Caco-2 (cell line): ENCODE data around the gene CDK19. TPM values are rescaled to one million over a fixed set of nuclear protein-coding genes. Genes with fewer than 3 reads are reported as not detected.
"Not testable (repeated sequence)": the region's sequence is repeated elsewhere in the genome, so short reads cannot be mapped to it uniquely, and the experiment has no call there.

Source experiments
- BruUV-seq: library from RNA; stranded (reverse); fragments of 400-500 nt; replicated peaks from 2 replicates; lab custom pipeline; 2021; lab: Mats Ljungman, UMichigan
- CTCF ChIA-PET: fragments of 300-600 bp; sonication (Branson Sonifier 250); formaldehyde crosslinking; loops from one replicate; lab custom pipeline; 2022; ENCODE audit warnings: antibody characterized with exemption; lab: Charles Lee
- POLR2A ChIA-PET: fragments of 300-600 bp; sonication (Branson Sonifier 250); formaldehyde crosslinking; loops from one replicate; lab custom pipeline; 2022; ENCODE audit warnings: antibody characterized with exemption; lab: Charles Lee
- DNase-seq, 2 experiments: peaks; one replicate each; pipeline versions ENCODE4 v3.0.0 to v3.0.0-alpha.2; 2020 to 2022
- H3K27me3 ChIP-seq: replicated peaks from 2 replicates; pipeline ENCODE4 v1.6.0; 2011; ENCODE audit warnings: low read length; ENCODE audit not compliant: control insufficient read depth, insufficient read depth
- H3K36me3 ChIP-seq: 2 replicates; pipeline ENCODE4 v1.5.1; 2011; ENCODE audit warnings: low read length; ENCODE audit not compliant: control insufficient read depth, insufficient read depth
- H3K4me1 ChIP-seq: fragments of 250-450 bp; sonication (Bioruptor Pico); 2 replicates; pipeline ENCODE4 v1.5.1; 2020; ENCODE audit warnings: mild to moderate bottlenecking
- H3K4me3 ChIP-seq: 2 replicates; pipeline ENCODE4 v1.5.1; 2011; ENCODE audit warnings: low read depth, mild to moderate bottlenecking, control low read depth, low read length
- H3K9me3 ChIP-seq: fragments of 250-450 bp; sonication (Bioruptor Pico); 2 replicates; pipeline ENCODE4 v1.5.1; 2020; ENCODE audit warnings: mild to moderate bottlenecking, moderate library complexity
- H3K27ac Mint-ChIP-seq: one replicate; pipeline ENCODE4 v1.8.0; 2022; ENCODE audit warnings: mixed read lengths; ENCODE audit not compliant: unreplicated experiment
- H3K27me3 Mint-ChIP-seq: one replicate; pipeline ENCODE4 v1.8.0; 2022; ENCODE audit warnings: mixed read lengths; ENCODE audit not compliant: insufficient read depth, unreplicated experiment
- H3K36me3 Mint-ChIP-seq: one replicate; pipeline ENCODE4 v1.8.0; 2022; ENCODE audit warnings: mild to moderate bottlenecking, mixed read lengths; ENCODE audit not compliant: insufficient read depth, unreplicated experiment
- H3K4me1 Mint-ChIP-seq: one replicate; pipeline ENCODE4 v1.8.0; 2022; ENCODE audit warnings: low read depth, mixed read lengths; ENCODE audit not compliant: unreplicated experiment
- H3K4me3 Mint-ChIP-seq: one replicate; pipeline ENCODE4 v1.8.0; 2022; ENCODE audit warnings: mild to moderate bottlenecking, moderate library complexity, mixed read lengths; ENCODE audit not compliant: unreplicated experiment
- H3K9me3 Mint-ChIP-seq: one replicate; pipeline ENCODE4 v1.8.0; 2022; ENCODE audit warnings: mixed read lengths; ENCODE audit not compliant: unreplicated experiment
- intact Hi-C: fragments of 100-400 bp; cut with micrococcal nuclease; formaldehyde crosslinking; loops from one replicate; pipeline ENCODE4 v1.10.0; 2022; ENCODE audit not compliant: unreplicated experiment
- total RNA-seq: library from RNA; stranded (reverse); gene quantifications from 2 replicates; pipeline ENCODE4 v1.2.3, GENCODE V29; 2022
- TF ChIP-seq, protein P1 (sequence below), 2 experiments: fragments of 200-600 bp in 1 of 2; IDR thresholded peaks; 1 replicate in 1 of 2; 2 replicates in 1 of 2; pipeline versions ENCODE4 v1.5.1 to v1.8.0; 2011 to 2022; ENCODE audit warnings: antibody characterized with exemption in 1 of 2, control low read depth in 1 of 2, inconsistent platforms in 1 of 2, low read depth in 1 of 2, low read length in 1 of 2, mild to moderate bottlenecking in 1 of 2, moderate library complexity in 1 of 2; ENCODE audit not compliant: insufficient read depth in 1 of 2, severe bottlenecking in 1 of 2, unreplicated experiment in 1 of 2

Gene CDK19
- total RNA-seq, 1 experiment from 2014 or later = 24.6 TPM

DNA sequence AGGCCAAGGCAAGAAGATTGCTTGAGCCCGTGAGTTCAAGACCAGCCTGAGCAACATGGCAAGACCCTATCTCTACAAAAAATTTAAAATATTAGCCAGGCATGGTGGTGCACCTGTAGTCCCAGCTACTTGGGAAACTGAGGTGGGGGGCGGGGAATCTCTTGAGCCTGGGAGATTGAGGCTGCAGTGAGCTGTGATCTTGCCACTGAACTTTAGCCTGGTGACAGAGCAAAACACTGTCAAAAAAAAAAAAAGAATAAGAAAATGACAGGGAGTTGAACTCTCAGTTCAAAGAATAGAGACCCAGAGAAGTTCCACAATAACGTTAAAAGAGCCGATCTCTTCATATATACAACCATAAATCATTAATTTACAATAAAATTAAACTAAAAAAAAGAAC lies 34.5 kb upstream of the CDK19 start:
- TF ChIP-seq, protein P1, sequence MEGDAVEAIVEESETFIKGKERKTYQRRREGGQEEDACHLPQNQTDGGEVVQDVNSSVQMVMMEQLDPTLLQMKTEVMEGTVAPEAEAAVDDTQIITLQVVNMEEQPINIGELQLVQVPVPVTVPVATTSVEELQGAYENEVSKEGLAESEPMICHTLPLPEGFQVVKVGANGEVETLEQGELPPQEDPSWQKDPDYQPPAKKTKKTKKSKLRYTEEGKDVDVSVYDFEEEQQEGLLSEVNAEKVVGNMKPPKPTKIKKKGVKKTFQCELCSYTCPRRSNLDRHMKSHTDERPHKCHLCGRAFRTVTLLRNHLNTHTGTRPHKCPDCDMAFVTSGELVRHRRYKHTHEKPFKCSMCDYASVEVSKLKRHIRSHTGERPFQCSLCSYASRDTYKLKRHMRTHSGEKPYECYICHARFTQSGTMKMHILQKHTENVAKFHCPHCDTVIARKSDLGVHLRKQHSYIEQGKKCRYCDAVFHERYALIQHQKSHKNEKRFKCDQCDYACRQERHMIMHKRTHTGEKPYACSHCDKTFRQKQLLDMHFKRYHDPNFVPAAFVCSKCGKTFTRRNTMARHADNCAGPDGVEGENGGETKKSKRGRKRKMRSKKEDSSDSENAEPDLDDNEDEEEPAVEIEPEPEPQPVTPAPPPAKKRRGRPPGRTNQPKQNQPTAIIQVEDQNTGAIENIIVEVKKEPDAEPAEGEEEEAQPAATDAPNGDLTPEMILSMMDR (IDR thresholded peaks at IDR 0.05; ENCODE audit: insufficient read depth in 1 of 2, low read depth in 1 of 2, low read length in 1 of 2, severe bottlenecking in 1 of 2, unreplicated experiment in 1 of 2) = no peak
- Histone ChIP-seq H3K36me3 (no peaks in the 10 kb centered on the region), H3K4me3 (no peak overlapping the region), H3K9me3 (no peaks in the 10 kb centered on the region), H3K27me3 (no peaks in the 10 kb centered on the region), H3K4me1 (no peaks in the 10 kb centered on the region)
- Mint-ChIP-seq H3K4me3 (no peak overlapping the region), H3K9me3 (no peaks in the 10 kb centered on the region), H3K36me3 (no peaks in the 10 kb centered on the region), H3K27me3 (no peaks in the 10 kb centered on the region), H3K4me1 (no peaks in the 10 kb centered on the region), H3K27ac (no peak overlapping the region)
- BruUV-seq = no TSS peak
- CTCF ChIA-PET = no interaction called here
- DNase-seq = no peak
- POLR2A ChIA-PET = interaction anchor here (0.9 to 1.2 kb wide), 2 partner anchors 25 to 34 kb away, joined by 3 to 4 read pairs; partner anchors contain the start of genes AMD1 and CDK19
- intact Hi-C loops = no loop called here

DNA sequence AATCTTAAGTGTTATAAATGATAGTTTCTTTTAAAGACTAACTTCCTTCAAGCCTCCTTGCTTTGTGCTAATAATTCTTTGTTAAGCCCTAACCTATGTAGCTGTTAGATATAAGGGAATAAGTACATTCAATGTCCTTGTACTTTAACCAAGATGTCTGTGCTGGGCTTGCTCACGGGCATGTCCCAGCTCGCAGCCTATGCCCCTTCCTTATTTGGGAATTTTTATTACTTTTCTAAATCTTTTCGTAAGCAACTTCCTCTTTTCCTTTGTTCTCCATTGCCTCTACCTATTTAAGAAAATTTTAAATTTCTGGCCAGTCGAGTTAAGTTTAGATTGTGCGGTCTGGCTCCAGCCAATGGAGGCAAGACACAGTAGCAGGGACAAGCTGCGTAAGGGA lies 26.0 kb upstream of the CDK19 start:
- Histone ChIP-seq H3K36me3 (no peaks in the 10 kb centered on the region), H3K4me3 (no peak overlapping the region), H3K27me3 (no peaks in the 10 kb centered on the region), H3K4me1 (no peaks in the 10 kb centered on the region), H3K9me3 (no peaks in the 10 kb centered on the region)
- H3K9me3 Mint-ChIP-seq = no peaks in the 10 kb centered on the region
- TF ChIP-seq, protein P1 (IDR thresholded peaks at IDR 0.05; ENCODE audit: insufficient read depth in 1 of 2, low read depth in 1 of 2, low read length in 1 of 2, severe bottlenecking in 1 of 2, unreplicated experiment in 1 of 2) = no peak
- H3K27ac Mint-ChIP-seq = no peak overlapping the region
- ChIA-PET CTCF (no interaction called here), POLR2A (no interaction called here)
- intact Hi-C loops = no loop called here
- H3K4me3 Mint-ChIP-seq = no peak overlapping the region
- no peaks in the 10 kb centered on the region for H3K27me3 Mint-ChIP-seq
- no peaks in the 10 kb centered on the region for H3K36me3 Mint-ChIP-seq
- no peaks in the 10 kb centered on the region for H3K4me1 Mint-ChIP-seq
- no peak for DNase-seq
- BruUV-seq = no TSS peak

DNA sequence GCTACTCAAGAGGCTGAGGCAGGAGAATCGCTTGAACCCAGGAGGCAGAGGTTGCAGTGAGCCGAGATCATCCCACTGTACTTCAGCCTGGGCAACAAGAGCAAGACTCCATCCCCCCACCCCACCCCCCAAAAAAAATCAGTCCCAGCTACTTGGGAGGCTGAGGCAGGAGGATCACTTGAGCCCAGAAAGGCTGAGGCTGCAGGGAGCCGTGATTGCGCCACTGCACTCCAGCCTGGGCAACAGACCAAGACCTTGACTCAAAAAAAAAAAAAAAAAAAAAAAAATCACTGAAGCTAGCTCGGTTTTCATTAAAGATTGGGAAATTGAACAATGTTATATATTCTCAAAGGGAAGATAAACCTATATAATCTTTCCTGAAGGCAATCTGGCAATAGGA lies 20.5 kb upstream of the CDK19 start:
- BruUV-seq, H3K9me3 Mint-ChIP-seq, H3K27me3 ChIP-seq, POLR2A ChIA-PET, H3K27me3 Mint-ChIP-seq, intact Hi-C loops, H3K27ac Mint-ChIP-seq, H3K4me1 ChIP-seq, H3K36me3 Mint-ChIP-seq, H3K9me3 ChIP-seq, DNase-seq, H3K4me3 Mint-ChIP-seq, H3K4me1 Mint-ChIP-seq, H3K4me3 ChIP-seq, CTCF ChIA-PET, H3K36me3 ChIP-seq: not testable (repeated sequence)

DNA sequence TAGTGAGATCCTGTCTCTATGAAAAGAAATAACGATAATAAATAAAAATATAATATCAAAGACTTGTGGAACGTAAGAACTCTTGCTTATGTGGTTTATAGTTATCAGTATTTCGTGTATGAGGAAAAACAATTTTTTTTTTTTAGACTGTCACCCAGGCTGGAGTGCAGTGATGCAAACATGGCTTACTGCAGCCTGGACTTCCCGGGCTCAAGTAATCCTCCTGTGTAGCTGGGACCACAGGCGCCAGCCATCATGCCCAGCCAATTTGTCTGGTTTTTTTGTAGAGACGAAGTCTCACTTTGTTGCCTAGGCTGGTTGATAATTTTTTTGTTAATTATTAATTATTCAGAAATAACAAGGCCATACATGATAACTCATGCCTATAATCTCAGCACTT lies 18.6 kb upstream of the CDK19 start:
- Histone ChIP-seq H3K4me1 (no peaks in the 10 kb centered on the region), H3K4me3 (no peak overlapping the region), H3K36me3 (no peaks in the 10 kb centered on the region), H3K9me3 (no peaks in the 10 kb centered on the region), H3K27me3 (no peaks in the 10 kb centered on the region)
- TF ChIP-seq, protein P1 (IDR thresholded peaks at IDR 0.05; ENCODE audit: insufficient read depth in 1 of 2, low read depth in 1 of 2, low read length in 1 of 2, severe bottlenecking in 1 of 2, unreplicated experiment in 1 of 2) = no peak
- Mint-ChIP-seq H3K4me1 (no peaks in the 10 kb centered on the region), H3K27ac (no peak overlapping the region), H3K9me3 (no peaks in the 10 kb centered on the region), H3K36me3 (no peaks in the 10 kb centered on the region), H3K4me3 (no peak overlapping the region), H3K27me3 (no peaks in the 10 kb centered on the region)
- ChIA-PET CTCF (no interaction called here), POLR2A (no interaction called here)
- BruUV-seq = no TSS peak
- DNase-seq = no peak
- intact Hi-C loops = no loop called here
